ENCODE results near the gene SYNGR2.
"Not testable (repeated sequence)": the region's sequence is repeated elsewhere in the genome, so short reads cannot be mapped to it uniquely, and the experiment has no call there.

Gene SYNGR2

GRCh38 chr17:78130437-78131101 lies 37.8 kb upstream of the SYNGR2 start, which contains the start of gene TMC8:
TSS of gene TMC8 (plus strand) at chr17:78130771. CDS start at chr17:78131589, 818 bp downstream.
- peak; percentile 84 for DNase-seq

DNA sequence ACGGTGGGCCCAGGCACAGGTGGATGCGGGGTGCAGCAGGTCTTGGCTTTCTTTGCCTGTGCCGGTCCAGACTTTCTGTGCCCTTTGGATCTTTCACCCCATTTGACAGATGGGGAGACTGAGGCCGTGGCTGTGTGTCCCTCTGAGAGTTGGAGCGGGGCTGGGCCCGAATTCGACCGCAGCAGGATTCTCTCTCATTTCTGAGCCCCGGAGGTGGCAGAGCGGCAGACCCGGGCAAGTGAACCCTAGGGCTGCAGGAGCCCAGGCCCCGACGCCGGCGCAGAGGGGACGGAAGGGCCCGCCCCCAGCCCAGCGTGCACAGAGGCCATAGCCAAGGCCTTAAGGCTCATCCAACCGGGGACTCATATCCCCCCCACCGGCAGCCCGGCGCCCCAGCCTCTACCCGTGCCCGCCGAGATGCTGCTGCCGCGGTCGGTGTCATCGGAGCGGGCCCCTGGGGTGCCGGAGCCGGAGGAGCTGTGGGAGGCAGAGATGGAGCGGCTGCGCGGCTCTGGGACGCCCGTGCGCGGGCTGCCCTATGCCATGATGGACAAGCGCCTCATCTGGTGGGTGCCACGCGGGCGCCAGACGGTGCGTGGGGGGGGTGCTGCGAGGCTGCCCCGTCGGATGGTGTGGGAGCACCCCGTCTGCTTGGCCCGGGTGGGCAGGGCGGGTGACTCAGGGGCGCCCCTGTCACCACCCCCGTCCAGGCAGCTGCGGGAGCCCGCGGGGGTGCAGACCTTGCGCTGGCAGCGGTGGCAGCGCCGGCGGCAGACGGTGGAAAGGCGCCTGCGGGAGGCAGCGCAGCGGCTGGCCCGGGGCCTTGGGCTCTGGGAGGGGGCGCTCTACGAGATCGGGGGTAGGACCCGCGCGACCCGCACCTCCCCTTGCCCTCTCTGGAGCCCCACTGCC lies 37.0 kb upstream of the SYNGR2 start:
- no peak for DNase-seq

DNA sequence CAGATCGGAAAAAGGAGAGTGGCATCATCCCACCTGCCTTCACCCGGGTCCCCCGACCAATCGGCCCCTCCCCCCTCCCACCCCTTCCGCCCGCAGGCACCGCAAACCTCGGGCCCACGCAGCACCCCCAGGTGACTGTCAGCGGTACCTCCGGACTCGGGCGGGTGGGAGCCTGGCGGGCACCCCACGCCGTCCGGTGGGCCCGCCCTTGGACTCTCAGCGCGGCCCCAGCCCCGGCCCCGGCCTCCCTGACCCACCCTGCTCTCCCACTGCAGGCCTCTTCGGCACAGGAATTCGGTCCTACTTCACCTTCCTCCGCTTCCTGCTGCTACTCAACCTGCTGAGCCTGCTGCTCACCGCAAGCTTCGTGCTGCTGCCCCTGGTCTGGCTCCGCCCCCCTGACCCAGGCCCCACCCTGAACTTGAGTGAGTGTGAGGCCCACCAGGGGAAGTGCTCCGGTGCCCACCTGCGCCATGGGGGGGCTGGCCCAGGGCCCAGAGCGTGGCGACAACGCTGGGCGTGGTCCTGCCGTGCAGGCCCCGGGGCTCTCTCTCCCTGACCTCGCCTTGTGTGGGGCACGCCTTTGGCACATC lies 36.2 kb upstream of the SYNGR2 start:
- DNase-seq = peak; percentile 88

DNA sequence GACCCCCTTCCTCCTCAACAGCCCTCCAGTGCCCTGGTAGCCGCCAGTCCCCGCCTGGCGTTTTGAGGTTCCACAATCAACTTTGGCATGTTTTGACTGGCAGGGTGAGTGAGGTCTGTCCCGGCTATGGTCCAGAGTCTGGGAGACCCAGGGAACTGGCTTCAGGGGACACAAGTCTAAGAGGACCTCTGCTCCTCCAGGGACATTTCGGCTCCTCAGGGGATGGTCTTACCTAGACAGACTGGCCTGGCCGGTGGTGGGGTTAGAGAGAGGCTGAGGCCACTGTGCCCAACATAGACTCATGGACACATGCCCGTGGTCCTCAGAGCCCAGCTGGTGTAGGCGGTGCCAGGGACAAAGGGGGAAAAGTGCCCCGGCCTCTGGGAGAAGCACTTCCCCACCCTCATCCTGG lies 35.6 kb upstream of the SYNGR2 start:
- DNase-seq = no peak

DNA sequence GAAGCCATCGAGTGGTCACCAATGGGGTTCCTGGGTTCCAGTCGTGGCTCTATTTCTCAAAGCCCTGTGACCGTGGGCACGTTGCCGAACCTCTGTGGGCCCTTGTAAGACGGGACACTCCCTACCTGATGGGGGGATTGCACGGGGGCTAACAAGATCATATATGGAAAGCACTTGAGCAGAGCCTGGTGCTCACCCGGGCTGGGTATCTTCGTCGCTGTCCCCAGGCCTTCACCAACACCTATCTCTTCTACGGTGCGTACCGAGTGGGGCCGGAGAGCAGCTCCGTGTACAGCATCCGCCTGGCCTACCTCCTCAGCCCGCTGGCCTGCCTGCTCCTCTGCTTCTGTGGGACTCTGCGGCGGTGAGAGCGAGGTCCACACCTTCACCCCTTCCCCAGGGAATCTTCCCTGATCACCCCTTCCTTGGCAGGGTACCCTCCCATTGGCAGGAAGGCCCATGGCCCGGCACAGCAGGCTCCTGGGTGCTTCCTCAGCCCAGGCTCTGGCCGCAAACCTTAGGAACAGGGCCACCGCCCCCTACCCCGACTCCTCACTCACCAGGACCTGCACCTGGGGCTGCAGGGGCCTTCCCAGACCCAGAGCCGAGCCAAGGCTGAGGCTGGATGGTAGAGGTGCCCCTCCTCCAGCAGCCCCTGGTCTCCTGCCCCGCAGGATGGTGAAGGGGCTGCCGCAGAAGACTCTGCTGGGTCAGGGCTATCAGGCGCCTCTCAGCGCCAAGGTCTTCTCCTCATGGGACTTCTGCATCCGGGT lies 35.0 kb upstream of the SYNGR2 start:
- no peak for DNase-seq

GRCh38 chr17:78133971-78134898 lies 34.1 kb upstream of the SYNGR2 start:
- DNase-seq = peak; percentile 86

- DNase-seq = no peak
Observed at GRCh38 chr17:78134899-78135385, 33.4 kb upstream of the SYNGR2 start.

- DNase-seq = no peak
Observed at GRCh38 chr17:78135858-78136500, 32.4 kb upstream of the SYNGR2 start.

DNA sequence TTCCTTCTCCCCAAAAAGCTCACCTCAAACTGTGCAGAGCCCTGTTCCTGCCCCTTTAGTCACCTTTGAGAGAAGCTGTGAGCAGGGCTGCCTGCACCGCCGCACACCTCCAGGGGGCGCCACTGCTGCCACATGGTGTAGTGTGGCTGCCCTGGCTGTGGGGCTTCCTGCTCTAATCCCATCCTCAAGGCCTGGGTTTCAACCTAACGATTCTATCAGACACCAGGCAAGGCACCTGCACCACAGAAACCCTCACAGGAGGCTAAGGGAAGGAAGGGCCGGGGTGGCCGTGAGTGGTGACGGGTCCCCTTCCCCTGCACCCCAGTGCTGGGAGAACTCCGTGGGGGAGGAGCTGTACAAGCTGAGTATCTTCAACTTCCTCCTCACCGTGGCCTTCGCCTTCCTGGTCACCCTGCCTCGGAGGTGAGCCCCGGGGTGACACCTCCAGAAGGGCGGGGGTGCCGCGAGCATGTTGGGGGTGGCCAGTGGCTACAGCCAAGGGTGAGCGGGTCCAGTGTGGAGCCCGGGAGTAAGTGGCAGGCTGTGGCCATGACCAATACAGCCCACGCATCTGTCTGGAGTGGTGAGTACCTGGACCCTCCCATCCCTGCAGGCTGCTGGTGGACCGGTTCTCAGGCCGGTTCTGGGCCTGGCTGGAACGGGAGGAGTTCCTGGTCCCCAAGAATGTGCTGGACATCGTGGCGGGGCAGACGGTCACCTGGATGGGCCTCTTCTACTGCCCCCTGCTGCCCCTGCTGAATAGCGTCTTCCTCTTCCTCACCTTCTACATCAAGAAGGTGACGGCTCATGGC lies 30.8 kb upstream of the SYNGR2 start:
- peak; percentile 48 for DNase-seq

DNA sequence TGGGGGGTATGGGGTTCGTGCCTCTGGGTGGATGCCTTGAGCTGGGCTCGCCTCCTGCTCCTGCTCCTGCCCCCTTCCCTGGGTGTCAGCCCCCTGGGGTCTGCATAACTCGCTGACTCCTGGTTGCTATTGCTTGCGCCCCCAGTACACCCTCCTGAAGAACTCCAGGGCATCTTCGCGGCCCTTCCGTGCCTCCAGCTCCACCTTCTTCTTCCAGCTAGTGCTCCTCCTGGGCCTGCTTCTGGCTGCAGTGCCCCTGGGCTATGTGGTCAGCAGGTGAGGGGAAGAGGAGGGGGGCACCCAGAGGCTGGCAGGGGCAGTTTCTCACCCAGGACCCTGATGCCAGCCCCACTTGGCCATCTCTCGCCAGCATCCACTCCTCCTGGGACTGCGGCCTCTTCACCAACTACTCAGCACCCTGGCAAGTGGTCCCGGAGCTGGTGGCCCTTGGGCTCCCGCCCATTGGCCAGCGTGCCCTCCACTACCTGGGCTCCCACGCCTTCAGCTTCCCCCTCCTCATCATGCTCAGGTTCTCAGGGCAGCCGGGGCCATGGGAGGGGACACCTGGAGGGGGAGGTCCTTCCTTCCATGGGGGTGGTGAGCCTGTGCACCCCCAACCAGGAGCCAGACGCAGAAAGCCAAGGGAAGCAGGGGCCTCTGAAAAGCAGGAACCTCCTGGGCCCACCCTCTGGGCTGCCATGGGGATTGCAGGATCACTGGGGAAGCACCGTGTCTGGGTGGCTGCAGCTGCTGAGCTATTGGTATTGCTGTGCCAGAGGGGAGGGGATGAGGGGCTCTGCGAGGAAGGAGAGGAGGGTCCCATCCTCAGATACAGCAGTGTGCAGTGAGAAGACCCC lies 29.9 kb upstream of the SYNGR2 start:
- no peak for DNase-seq

GRCh38 chr17:78139861-78140168 lies 28.6 kb upstream of the SYNGR2 start:
- DNase-seq = not testable (repeated sequence)

GRCh38 chr17:78140169-78141051 lies 28.0 kb upstream of the SYNGR2 start:
- peak; percentile 97 for DNase-seq

DNA sequence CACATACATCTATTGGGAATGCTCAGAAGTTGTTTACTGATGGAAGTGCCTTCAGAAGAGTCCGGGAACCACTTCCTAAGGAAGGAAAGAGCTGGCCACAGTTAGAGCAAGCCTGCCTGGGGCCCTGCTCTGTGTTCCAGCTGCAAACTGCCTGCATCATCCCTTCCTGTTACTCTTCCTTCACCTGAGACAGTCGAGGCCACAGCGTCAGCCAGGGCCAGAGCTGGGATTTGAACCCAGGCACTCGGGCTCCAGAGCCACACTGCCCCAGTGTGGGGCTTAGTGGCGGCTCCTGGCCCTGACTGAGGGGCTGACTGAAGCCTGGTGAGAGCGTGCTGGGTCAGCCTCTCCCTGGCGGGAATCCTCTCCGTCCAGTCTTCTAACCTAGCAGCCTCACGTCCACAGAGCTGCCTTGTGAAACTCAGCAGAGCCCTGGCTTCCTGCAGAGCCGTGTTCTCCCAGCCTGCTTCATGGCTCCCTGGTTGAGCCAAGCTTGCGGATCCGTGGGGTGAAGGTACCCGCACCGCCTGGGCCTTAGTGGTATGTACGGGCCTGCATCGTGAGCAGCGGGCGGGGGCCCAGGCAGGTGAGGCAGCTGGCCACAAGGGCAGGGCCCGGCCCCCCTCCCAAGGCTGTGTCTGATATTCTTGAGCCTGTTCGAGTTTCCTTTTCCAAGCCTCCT lies 26.8 kb upstream of the SYNGR2 start:
- no peak for DNase-seq

- DNase-seq = no peak
Observed at GRCh38 chr17:78142119-78142861, 26.1 kb upstream of the SYNGR2 start.

DNA sequence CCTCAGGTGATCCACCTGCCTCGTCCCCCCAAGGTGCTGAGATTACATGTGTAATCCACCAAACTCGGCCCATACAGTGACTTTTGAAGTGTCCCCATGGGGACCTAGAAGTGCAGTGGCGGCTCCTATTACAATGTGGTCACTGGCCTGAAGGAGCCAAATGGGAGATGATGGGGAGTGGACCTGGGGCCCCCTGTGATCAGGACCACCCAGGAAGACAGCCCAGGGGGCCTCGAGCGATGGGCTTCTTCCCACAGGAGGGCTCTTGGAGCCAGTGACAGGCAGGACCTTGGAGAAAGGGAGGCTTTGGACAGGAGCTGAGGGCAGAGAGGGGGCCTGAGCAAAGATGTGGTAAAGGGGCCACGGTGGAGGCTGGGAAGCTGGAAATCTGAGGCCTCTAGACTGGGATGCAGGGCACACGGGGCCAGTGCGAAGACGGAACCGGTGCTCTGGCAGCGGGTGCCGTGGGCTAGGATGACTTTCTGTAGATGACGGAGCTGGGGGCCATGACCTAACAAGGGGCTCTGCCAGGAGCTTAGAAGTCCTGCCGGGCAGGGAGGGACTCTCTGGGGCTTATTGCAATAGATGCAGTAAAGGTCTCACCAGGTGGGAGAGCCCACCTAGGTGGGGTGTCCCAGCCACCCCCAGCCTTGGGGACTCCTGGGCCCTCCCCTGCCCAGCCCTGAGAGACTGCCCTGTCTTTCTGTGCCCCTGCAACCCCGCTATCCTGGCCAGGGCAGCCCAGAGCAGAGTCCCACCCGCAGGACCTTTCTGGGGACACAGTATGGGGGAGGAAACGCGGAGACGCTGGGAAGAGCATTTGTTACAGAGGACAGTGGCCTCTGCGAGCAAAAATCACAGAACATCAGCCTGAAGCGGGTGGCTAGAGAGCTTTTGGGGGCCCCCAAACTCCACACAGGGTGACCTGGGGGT lies 24.9 kb upstream of the SYNGR2 start:
- no peak for DNase-seq
